Upper lobe of left lung (tissue), 6 donors: ENCODE results near the gene WAS. TPM values are rescaled to one million over a fixed set of nuclear protein-coding genes. Genes with fewer than 3 reads are reported as not detected.
"Not testable (repeated sequence)": the region's sequence is repeated elsewhere in the genome, so short reads cannot be mapped to it uniquely, and the experiment has no call there.

Experiments
- ATAC-seq, 2 donors: fragments of 200-7000 bp; cut with Tn5 transposase; one replicate each; pipeline ENCODE4 v1.9.1; 2022; ENCODE audit warnings: mild to moderate bottlenecking in 2 of 2, moderate library complexity in 2 of 2; ENCODE audit not compliant: low FRiP score in 2 of 2
- DNase-seq, 2 donors: peaks; one replicate each; pipeline ENCODE4 v3.0.0-alpha.2; 2019 to 2020
- H3K27ac ChIP-seq, 4 donors: fragments of 200-600 bp; sonication (generic); one replicate each; pipeline ENCODE4 v1.5.1; 2016 to 2019
- H3K27me3 ChIP-seq, 4 donors: fragments of 200-600 bp; sonication (generic); one replicate each; pipeline ENCODE4 v1.5.1; 2017 to 2019
- H3K36me3 ChIP-seq, 4 donors: fragments of 200-600 bp; sonication (generic); one replicate each; pipeline ENCODE4 v1.5.1; 2016 to 2019
- H3K4me1 ChIP-seq, 4 donors: fragments of 200-600 bp; sonication (generic); one replicate each; pipeline ENCODE4 v1.5.1; 2018 to 2019
- H3K4me3 ChIP-seq, 4 donors: fragments of 200-600 bp; sonication (generic); one replicate each; pipeline ENCODE4 v1.5.1; 2017 to 2019; ENCODE audit warnings: mild to moderate bottlenecking in 2 of 4, moderate library complexity in 1 of 4
- H3K9me3 ChIP-seq, 4 donors: fragments of 200-600 bp; sonication (generic); one replicate each; pipeline ENCODE4 v1.5.1; 2018 to 2019
- CTCF ChIP-seq, 6 experiments: fragments of 450-650 bp in 4 of 6; fragments of 200-600 bp in 2 of 6; sonication (generic) in 2 of 6; IDR thresholded peaks; one replicate each; pipeline ENCODE4 v1.5.1; 2016 to 2019; ENCODE audit warnings: antibody characterized with exemption in 6 of 6
- EP300 ChIP-seq, 4 donors: sonication (generic); formaldehyde crosslinking; IDR thresholded peaks; one replicate each; pipeline ENCODE4 v1.5.1; 2017; ENCODE audit warnings: antibody characterized with exemption in 4 of 4, control low read depth in 2 of 4
- POLR2A ChIP-seq, 4 donors: fragments of 450-650 bp; IDR thresholded peaks; one replicate each; pipeline ENCODE4 v1.5.1; 2016 to 2017; ENCODE audit warnings: antibody characterized with exemption in 4 of 4, mild to moderate bottlenecking in 2 of 4
- POLR2AphosphoS5 ChIP-seq, 2 donors: sonication (generic); formaldehyde crosslinking; IDR thresholded peaks; one replicate each; pipeline ENCODE4 v1.5.1; 2017; ENCODE audit warnings: antibody characterized with exemption in 2 of 2
- WGBS, 2 donors: methylation state at CpG; one replicate each; pipeline ENCODE4 v1.1.5; 2017 to 2018; 5-methylcytosine and 5-hydroxymethylcytosine counted together
- total RNA-seq, 6 donors: library from RNA; depleted of rRNA in 4 of 6; stranded (reverse); fragments of >200 nt in 4 of 6; gene quantifications; one replicate each; pipeline versions ENCODE4 v1.1.0 to v1.2.1, GENCODE V29; 2016 to 2021
- donor health status: DM: no; HTN: no; CAD: no; lungs with moderate emphysema.
- donor health status: DM: no; HTN: yes; CAD: no; lungs with severe emphysema.

WAS gene
- total RNA-seq, 6 donors from 2014 or later, result 11.7 to 46.0 (median 33.9) TPM

- Histone ChIP-seq H3K27ac (no peak overlapping the region), H3K9me3 (no peaks in the 10 kb centered on the region), H3K4me1 (peaks cover 0 to 3% (median 0%) of the 10 kb centered on the region in 4 donors), H3K36me3 (no peaks in the 10 kb centered on the region), H3K4me3 (no peak overlapping the region), H3K27me3 (no peaks in the 10 kb centered on the region)
- ATAC-seq (no peak), DNase-seq (no peak)
- WGBS, 2 donors, result 80 to 81% methylated on average over 7 to 12 of the region's 12 CpGs
- TF ChIP-seq POLR2A (IDR thresholded peaks at IDR 0.05), result no peak
- TF ChIP-seq EP300 (IDR thresholded peaks at IDR 0.05), result no peak
- TF ChIP-seq POLR2AphosphoS5 (IDR thresholded peaks at IDR 0.05), result no peak
- no peak for TF ChIP-seq CTCF (IDR thresholded peaks at IDR 0.05)
These were observed 1.8 kb downstream of the WAS start for GRCh38 chrX:48685416-48685815.

- H3K4me1 ChIP-seq, result peaks cover 0 to 3% (median 0%) of the 10 kb centered on the region in 4 donors
- DNase-seq, result no peak
- no peak overlapping the region for H3K27ac ChIP-seq
- no peak for TF ChIP-seq CTCF (IDR thresholded peaks at IDR 0.05)
- no peaks in the 10 kb centered on the region for H3K27me3 ChIP-seq
- H3K36me3 ChIP-seq, result no peaks in the 10 kb centered on the region
- ATAC-seq, result no peak
- WGBS, 2 donors, result 14 to 74% methylated on average over 1 to 11 of the region's 19 CpGs
- no peaks in the 10 kb centered on the region for H3K9me3 ChIP-seq
- no peak overlapping the region for H3K4me3 ChIP-seq
These were observed 5.0 kb downstream of the WAS start for GRCh38 chrX:48688531-48689150.

GRCh38 chrX:48689208-48689920 is 5.8 kb downstream of the WAS start:
- Histone ChIP-seq H3K27ac (no peak overlapping the region), H3K36me3 (no peaks in the 10 kb centered on the region), H3K4me1 (peaks cover 0 to 3% (median 0%) of the 10 kb centered on the region in 4 donors), H3K4me3 (no peak overlapping the region), H3K27me3 (no peaks in the 10 kb centered on the region), H3K9me3 (no peaks in the 10 kb centered on the region)
- ATAC-seq, result no peak
- no peak for TF ChIP-seq POLR2AphosphoS5 (IDR thresholded peaks at IDR 0.05)
- TF ChIP-seq EP300 (IDR thresholded peaks at IDR 0.05), result no peak
- TF ChIP-seq CTCF (IDR thresholded peaks at IDR 0.05), result no peak
- TF ChIP-seq POLR2A (IDR thresholded peaks at IDR 0.05), result no peak
- 54 to 65% methylated on average over 3 to 11 of the region's 11 CpGs for WGBS, 2 donors
- no peak for DNase-seq

GRCh38 chrX:48691746-48692145 is 8.1 kb downstream of the WAS start:
- H3K36me3 ChIP-seq, H3K4me3 ChIP-seq, H3K27me3 ChIP-seq, H3K27ac ChIP-seq, ATAC-seq, H3K9me3 ChIP-seq, DNase-seq: not testable (repeated sequence)
- 77 to 93% methylated on average over 4 to 5 of the region's 5 CpGs for WGBS, 2 donors
- H3K4me1 ChIP-seq, result peaks cover 0 to 12% (median 0%) of the 10 kb centered on the region in 4 donors

- H3K27ac ChIP-seq, result peak overlapping the region in 2 of 4 donors; percentile 87 to 97
- no peak overlapping the region for H3K4me3 ChIP-seq
- no peaks in the 10 kb centered on the region for H3K27me3 ChIP-seq
- 53% methylated on average over 15 of the region's 15 CpGs; no CpG with 5 or more reads in 1 of the 2 donors for WGBS, 2 donors
- no peak for DNase-seq
- H3K9me3 ChIP-seq, result no peaks in the 10 kb centered on the region
- TF ChIP-seq EP300 (IDR thresholded peaks at IDR 0.05) (no peak), POLR2AphosphoS5 (IDR thresholded peaks at IDR 0.05) (no peak), CTCF (IDR thresholded peaks at IDR 0.05) (no peak), POLR2A (IDR thresholded peaks at IDR 0.05) (no peak)
- no peak for ATAC-seq
- H3K4me1 ChIP-seq, result peaks cover 0 to 18% (median 2%) of the 10 kb centered on the region in 4 donors
- H3K36me3 ChIP-seq, result peaks cover 0 to 3% (median 0%) of the 10 kb centered on the region in 4 donors
These were observed 11.4 kb downstream of the WAS start for GRCh38 chrX:48694776-48695533.
